ENCODE results near the gene IGLL5. TPM values are rescaled to one million over a fixed set of nuclear protein-coding genes. Genes with fewer than 3 reads are reported as not detected.
"Not testable (repeated sequence)": the region's sequence is repeated elsewhere in the genome, so short reads cannot be mapped to it uniquely, and the experiment has no call there.

Gene IGLL5
- total RNA-seq, 1 experiment from 2014 or later, result not detected

DNA sequence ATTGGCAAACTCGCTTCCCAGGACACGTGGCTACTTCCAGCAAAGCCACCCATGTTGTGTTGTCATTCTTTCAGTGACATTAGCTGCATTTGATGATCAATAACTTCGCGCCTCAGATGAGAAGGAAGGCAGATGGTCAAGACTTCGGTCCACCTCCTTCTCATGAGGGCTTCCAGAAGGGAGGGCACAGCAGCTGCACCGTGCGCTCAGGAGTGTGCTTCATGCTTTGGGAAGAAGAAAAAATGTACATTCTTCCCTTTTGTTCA, 25.3 kb downstream of the IGLL5 start:
- DNase-seq (ENCODE audit: low read depth), result no peak

DNA sequence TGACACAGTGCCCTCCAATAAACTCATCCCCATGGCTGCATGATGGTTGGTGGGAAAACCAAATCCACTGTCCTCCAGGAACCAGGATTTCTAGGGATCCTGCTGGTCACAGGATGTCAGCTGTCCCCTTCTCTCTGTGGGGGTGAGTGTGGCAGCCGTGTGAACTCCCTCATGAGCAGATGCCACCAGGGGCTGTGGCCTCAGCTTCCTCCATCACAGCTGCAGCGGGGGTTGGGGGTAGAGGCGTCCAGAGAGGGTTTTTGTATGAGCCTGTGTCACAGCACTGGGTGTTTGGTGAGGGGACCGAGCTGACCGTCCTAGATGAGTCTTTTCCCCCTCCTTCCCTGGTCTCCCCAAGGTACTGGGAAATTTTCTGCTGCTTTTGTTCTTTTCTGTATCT, 26.4 kb downstream of the IGLL5 start:
- DNase-seq (ENCODE audit: low read depth), result no peak

DNA sequence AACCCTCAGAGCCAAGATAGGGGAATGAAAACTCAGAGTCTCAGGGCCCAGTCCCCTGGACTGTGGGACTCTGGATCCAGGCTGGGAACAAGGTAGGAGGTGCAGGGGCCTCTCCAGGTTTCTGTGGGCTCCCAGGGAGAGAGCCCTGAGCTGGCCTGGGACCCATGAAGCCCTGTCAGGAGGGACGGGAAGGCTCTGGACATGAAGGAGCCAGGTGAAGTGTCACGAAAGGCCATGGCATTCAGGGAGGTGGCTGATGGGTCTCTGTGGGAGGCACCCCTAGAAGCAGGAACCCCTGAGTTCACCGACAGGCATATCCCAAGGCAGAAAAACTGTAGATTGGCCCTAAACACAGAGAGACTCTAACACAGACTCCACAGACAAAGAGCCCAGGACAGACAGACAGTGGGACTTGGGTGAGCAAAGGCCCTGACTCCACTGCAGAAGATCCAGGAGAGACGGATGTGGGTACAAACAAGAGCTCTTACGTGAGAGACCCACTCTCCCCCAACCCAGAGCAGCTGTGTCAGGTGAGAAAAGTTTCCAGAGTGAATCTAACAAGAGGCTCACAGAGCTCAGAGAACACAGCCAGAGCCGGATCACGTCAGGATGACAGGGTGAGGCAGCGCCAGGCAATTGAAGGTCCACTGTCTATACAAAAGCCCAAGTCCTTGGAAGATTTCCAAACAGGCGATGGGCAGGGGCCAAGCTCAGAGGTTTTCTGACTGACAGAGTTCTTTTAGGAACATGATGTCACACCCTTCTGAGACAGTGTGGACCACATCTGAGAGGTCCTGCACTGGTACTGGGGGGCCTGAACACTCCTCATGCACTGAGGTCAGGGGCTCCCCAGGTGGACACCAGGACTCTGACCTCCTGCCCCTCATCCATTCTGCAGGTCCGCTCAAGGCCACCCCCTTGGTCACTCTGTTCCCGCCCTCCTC, 27.4 kb downstream of the IGLL5 start:
- no peak for DNase-seq (ENCODE audit: low read depth)

DNA sequence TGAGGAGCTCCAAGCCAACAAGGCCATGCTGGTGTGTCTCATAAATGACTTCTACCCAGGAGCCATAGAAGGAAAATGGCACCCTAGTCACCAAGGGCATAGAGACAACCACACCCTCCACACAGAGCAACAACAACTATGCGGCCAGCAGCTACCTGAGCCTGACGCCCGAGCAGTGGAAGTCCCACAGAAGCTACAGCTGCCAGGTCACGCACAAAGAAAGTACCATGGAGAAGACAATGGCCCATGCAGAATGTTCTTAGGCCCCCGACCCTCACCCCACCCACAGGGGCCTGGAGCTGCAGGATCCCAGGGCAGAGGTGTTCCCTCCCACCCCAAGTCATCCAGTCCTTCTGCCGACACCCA, 28.0 kb downstream of the IGLL5 start:
- DNase-seq (ENCODE audit: low read depth), result no peak

DNA sequence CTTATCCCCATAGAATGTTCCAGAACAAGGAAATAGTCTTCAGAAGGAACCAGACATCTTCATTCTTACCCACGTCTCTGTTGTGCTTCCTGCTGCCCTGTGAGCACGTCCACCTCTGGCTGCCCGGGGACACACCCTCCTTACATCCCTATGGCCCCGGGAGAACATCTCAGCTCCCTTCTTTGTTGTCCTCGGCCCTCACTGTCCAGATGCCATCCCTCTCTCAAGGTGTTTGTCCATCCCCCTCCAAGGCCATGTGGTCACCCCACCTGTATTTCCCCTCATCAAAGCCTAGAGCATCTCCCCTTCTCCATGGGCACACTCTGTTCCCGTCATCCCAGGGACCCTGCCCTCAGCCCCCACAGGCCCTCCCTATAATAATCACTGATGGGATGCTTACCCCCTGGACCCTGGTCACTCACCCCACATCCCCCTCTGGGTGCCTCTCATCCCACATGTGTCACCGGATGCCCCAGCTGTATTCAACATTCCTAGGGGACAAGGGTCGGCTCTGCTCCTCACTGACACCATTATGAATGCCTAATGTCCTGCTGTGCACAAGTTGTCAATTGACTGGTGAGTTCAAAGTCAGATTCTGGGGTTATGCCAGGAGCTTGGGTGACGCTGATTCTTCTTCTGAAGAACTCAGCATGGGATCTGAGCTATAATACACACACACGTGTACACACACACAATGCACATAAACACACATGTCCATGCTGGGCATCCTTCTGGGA, 28.8 kb downstream of the IGLL5 start:
- no peak for DNase-seq (ENCODE audit: low read depth)

DNA sequence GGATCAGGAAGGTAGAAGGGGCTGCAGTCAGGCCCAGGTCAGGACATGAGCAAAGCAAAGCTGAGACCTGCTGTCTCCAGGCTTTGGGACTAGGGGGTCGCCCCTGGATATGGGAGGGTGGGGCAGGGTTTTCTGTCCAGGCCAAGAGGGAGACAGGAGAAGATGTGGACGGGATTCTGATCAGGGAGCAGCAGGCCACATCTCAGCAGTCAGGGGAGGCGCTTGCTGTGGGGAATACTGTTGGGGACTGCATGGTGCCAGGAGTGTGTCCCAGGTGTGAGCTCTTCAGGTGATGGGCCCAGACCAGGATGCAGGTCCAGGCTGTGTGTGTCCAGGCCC, 29.3 kb downstream of the IGLL5 start:
- DNase-seq (ENCODE audit: low read depth), result no peak

DNA sequence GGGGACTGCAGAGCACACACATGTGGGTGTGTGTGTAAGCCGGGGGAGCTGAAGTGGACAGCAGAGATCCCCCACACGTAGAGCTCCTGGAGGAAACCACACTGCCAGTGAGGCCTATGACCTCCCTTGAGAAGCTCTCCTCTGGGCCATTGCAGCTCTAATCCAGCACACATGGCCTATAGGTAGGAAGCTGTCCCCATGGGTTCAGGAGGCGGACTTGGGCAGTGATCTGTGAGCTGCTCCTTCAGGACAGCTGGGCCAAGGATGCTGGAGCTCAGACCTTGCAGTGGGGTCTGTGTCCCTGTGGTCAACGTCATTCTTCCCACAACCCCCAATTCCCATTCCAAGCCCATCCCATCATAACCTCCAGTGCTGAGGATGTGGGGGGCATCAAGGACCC, 29.8 kb downstream of the IGLL5 start:
- no peak for DNase-seq (ENCODE audit: low read depth)

DNA sequence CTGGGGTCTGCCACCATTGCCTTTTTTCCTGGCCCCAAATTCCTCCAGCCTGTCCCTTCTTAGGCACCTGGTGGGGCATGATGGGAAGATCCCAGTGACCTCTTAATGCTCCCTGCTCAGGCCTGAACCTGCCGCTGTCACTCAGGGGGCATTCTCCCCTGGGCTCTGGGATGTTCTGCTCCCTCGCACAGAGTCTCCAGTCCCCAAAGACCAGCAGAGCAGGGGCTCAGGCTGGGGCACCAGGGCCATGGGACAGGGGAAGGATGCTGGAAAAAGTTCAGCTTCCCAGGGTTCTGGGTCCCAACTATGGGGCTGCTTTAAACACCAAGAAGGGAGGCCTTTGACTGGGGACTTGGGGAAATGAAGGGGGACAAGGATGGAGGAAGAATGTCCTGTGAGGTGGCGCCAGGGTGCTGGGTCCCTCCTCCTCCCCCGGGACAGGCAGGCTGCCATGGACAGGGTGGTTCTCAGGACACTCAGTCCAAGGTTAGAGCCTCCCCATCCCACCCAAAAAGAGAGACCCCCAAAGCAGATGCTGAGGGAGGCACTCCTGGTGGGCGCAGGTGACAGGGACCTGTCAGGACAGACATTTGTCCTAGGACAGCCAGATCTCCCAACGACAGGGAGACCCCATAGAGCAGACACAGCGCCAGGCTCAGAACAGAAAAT, 30.8 kb downstream of the IGLL5 start:
- DNase-seq (ENCODE audit: low read depth), result no peak

DNA sequence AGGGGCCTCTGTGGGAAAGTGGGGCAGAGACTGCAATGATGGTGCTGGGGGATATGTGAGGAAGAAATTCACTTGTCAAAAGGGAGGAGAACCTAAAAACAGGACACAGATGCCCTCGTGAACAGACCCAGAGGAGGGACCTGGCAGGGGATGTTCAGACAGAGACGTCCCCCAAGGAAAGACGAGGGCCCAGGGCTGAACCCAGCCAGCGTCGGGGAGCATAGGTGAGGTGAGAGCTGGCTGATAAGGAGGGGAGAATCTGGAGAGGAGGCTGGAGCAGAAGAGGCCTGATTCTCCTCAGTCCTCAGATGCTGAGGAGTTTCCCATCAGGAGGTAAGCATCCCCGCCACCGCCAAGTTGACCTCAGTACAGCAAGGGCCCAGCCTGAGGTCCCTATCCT, 31.4 kb downstream of the IGLL5 start:
- no peak for DNase-seq (ENCODE audit: low read depth)

DNA sequence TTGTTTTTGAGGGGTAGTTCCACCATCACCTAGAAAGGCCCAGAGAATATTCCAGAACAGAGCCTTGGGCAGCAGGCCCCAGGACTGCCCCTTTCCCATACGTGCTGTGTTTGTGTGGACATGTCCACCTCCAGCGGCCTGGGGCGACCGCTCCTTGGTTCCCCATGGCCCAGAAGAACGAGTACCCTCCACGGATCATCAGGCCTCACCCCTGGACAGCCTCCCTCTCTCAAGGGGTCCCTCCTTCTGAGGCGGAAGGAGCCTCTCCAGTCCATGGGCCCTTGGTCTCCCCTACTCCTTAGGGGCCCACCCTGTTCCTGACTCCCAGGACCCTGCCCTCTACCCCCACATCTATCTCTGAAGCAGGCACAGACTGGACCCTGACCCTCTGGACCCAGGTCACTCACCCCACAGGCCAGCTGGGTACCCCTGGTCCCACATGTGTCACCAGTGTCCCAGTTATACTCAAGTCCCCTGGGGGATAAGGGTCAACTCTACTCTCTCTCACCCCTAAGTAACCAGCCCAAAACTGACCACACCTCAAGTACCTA, 32.6 kb downstream of the IGLL5 start:
- no peak for DNase-seq (ENCODE audit: low read depth)

DNA sequence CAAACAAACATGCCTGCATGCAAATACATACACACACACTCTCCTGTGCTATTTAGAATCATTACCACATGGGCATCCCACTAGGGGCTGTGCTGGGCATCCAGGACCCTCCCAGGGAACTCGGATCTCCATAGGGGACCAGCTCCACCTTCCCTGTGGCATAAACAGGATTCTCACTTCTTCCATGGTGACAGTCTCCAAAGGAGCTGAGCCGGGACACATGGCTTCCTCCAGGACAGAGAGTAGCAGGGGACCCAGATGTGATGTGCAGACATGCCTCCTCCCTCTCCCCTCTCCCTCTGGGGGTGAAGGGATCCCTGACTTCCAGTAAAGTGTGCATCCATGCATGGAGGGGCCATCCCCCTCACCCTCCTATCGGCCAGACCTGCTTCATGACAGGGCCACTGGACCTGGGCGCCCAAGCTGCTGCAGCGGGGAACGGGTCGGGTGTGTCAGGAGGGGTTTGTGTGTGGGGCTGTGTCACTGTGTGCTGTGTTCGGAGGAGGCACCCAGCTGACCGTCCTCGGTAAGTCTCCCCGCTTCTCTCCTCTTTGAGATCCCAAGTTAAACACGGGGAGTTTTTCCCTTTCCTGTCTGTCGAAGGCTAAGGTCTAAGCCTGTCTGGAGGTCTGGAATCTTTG, 33.4 kb downstream of the IGLL5 start:
- DNase-seq (ENCODE audit: low read depth), result no peak

DNA sequence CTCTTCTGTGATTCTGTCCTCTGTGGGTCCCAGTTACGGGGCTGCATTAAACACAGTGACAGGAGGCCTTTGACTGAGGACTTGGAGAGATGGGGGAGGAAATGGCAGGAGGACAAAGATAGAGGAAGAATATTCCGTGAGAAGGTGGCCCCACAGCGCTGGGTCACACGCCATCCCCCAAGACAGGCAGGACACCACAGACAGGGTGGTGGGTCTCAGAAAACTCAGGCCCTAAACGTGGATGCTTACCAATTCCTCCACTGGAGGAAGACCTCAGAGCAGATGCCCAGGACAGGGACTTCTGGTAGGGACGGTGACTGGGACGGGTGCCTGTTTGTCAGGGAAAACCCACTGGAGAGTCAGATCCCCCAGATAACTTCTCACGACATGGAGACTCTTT, 34.0 kb downstream of the IGLL5 start:
- no peak for DNase-seq (ENCODE audit: low read depth)

DNA sequence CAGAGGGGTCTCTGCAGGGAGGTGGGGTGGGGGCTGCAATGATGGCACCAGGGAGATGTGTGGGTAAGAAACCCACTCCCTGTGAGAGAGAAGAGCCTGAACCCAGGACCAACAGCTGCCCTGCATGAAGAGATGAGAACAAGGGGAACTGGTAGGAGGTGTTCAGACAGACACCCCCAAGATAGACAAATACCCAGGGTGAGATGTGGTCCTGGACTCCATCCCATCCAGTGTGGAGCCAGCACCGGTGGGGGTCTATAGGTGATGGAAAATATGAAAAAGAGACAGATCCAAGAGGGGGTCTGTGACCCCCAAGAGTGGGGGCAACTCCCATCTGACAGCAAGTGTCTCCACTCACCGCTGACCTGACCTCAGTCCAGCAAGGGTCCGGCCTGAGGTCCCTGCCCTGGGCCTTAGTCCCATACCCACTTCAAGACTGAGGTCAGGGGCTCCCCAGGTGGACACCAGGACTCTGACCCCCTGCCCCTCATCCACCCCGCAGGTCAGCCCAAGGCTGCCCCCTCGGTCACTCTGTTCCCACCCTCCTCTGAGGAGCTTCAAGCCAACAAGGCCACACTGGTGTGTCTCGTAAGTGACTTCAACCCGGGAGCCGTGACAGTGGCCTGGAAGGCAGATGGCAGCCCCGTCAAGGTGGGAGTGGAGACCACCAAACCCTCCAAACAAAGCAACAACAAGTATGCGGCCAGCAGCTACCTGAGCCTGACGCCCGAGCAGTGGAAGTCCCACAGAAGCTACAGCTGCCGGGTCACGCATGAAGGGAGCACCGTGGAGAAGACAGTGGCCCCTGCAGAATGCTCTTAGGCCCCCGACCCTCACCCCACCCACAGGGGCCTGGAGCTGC, 34.7 kb downstream of the IGLL5 start:
- not testable (repeated sequence) for DNase-seq (ENCODE audit: low read depth)

DNA sequence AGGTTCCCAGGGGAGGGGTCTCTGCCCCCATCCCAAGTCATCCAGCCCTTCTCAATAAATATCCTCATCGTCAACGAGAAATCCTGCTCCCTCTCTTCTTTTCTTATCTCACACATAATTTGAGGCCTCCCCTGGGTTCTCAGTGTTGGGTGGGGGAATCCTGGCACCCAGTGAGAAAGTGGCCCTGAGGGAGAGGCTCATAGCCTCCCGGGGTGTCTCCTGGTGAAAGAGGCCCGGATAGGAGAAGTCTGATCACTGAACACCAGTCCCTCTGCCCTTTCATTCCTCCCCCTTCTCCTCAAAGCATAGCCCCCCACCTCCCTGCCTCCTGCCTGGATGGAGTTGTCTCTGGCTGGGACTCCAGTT, 35.3 kb downstream of the IGLL5 start:
- no peak for DNase-seq (ENCODE audit: low read depth)

DNA sequence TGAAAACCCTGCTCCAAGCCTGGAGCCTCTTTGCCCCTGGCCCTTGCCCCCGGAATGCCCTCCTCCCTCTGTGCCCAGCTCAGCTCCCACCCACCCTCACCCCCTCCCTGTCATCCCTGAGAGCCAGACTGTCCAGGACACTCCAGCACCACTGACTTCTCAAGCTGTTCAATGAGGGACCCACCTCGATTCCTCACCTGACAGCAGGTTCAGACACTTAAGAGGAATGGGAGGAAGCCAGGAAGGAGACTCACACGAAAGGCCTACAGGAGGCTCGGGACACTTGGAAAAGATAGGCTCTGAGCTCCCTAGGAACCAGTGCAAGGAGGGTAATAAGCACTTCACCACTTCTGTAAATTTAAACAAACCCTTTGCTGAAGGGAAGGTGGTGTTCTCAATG, 35.8 kb downstream of the IGLL5 start:
- DNase-seq (ENCODE audit: low read depth), result no peak

DNA sequence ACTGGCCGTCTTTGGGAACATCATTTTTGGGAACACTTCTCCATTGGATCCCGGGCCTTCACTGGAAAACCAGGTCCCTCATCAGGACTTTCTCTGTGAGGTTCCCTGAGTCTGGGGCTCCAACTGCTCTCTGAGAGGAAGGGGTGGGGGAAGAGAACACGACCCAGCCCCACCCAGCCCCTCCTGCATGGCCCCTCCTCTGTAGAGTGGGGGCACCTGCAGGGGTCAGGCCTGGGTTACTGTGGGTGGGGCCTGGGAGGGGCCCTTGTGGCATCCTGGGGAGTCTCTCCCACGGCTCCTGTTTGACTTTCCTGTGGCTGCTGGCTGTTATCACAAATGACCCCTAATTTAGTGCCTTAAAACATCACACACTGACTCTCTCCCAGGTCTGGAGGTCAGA, 36.3 kb downstream of the IGLL5 start:
- DNase-seq (ENCODE audit: low read depth), result no peak

DNA sequence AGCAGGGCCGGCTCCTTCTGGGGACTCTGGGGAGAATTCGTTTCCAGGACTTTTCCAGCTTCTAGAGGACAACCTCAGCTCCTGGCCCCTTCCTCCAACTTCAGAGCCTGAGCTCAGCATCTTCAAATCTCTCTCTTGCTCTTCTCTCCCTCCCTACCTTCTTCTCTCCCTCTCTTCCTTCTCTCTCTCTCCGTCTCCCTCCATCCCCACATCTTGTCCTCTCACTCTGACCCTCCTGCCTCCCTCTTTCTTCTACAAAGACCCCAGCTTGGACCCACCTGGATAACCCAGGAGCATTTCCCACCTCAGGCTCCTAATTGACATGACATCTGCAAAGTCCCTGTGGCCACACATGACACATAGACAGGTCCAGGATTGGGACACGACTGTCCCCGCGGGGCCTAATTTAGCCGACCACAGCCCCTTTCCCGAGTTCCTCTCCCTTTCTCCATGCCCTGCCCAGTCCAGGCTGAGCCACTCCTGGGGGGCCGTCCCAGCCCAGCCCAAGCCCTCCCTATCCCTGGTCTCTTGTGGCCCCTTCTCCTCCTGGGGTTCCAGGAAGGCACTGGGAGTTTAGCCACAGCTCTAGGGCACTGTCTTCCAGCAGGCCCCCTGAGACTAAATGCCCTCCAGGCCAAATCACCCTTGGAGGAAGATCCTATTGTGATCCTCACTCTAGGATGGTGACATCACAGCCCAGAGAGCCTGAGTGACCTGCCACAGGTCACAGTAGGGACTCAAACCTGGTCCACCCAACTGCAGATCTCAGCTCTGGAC, 36.9 kb downstream of the IGLL5 start:
- no peak for DNase-seq (ENCODE audit: low read depth)

DNA sequence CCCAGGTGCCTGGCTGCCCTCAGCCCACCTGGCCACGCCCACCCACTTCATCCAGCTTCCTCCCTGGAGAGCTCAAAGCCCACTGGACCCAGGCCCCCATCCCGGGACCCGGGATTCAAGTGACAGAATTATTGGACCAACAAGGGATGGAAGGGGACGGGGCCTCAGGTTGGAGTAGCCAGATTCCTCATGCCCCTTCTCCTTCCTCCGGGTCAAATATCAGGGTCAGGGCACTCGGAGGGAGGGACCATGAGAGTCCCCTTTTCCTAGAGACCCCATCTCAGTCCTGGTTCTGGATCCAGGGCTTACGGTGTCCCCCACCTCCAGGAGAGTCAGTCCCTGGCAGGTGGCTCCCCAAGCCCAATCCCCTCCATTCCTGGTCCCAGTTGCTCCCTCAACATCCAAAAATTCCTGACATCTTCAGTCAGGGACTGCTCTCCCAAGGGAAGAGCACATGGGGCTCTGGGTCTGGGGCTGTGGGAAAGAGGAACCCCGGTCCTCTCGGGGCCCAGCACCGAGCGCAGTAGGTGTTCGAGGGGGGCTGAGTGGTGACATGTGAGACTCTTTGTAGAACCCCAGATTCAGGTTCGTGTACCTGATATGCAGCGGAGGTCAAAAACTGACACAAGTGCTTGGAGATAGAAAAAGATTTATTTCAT, 37.7 kb downstream of the IGLL5 start:
- DNase-seq (ENCODE audit: low read depth), result no peak

DNA sequence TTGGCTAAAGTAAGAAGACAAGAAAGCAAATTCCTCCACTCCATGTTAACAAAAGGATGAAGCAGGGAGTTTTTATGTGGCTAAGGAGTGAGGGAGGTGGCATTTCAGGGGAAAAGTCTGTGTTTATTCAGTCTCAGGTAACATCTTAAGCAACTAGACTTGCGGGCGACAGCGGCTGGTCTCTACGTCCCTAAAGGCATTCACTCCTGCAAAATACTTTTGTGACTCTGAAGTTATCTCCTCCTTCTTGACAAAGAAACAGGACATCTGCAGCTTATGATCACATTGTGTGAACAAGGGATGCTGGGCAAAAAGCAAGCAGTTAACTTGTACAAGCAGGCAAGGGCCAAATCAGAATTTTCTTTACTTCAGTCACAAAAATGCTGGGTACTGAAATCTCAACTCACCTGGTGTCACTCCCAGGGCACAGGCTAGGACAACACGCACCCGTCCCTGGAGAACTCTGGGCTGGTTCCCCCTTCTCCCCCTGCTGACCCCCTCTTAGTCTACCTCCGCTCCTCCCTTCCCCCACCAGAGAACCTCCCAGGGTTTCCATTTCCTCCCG, 38.3 kb downstream of the IGLL5 start:
- DNase-seq (ENCODE audit: low read depth), result no peak

All from HT1080 (cell line).